ENCODE results near the gene RASGRP1.

DNA sequence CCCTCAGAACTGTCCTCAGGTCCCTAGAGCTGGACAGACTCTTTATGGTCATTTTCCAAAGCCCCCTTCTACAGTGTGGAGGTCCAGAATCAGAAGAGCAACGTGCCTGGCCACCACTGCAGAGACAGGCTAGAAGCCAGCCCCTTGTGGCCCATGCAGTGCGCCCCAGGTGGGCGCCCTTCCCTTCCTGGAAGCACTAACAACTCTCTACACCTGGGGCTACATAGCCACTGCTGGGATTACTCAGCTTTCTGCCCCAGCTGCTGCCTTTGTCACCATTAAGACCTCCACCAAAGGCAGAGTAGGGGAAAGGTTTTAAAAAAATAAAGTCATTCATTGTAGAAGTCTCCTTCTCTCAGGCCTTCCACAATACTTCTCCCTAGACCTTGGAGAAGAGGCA, 2.3 kb downstream of the RASGRP1 start:
- TF ChIP-seq POLR2A (IDR thresholded peaks at IDR 0.05) (no peak), CTCF (IDR thresholded peaks at IDR 0.05) (no peak)
